ENCODE data around the gene PIK3R6.

GRCh38 chr17:8800656-8801055 is 66.8 kb downstream of the PIK3R6 start:
- TF ChIP-seq POLR2A (IDR thresholded peaks at IDR 0.05) (no peak), CTCF (IDR thresholded peaks at IDR 0.05) (no peak)
